ENCODE measurements around the gene BCR.

Gene BCR

DNA sequence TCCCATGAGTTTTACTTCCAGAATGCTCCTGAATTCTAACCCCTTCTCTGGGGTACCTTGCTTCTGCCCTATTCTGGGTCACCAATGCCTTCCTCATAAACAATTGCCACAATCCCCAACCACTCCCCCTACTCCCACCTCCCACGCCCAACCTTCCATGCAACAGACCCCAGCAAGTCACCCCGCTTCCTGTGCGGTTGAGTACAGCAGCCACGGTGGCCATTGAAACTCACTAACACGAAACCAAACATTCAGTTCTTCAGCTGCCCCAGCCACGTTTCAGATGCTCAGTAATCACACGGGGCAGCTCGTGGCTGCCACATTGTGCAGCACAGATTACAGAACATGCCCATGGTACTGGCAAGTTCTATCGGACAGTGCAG is 3.7 kb upstream of the BCR start:
- no peak for DNase-seq (ENCODE audit: low read depth)

DNA sequence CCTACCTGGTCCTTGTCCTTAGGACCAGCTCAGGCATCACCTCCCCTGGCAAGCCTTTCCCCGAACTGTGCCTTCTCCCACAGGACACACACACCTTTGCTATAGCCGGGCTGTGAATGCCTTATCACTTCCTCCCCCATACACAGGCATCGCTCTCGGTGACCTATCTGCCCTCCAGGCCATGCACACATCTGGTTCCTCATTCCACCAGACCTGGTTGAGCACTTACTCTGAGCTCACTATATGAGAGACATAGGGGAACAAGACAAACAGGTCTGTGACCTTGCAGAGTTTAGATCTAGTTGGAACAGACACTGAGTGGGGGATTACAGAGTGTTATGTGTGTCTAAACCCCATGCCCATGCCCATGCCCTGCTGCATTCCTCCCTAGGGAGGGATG is 3.1 kb upstream of the BCR start:
- no peak for DNase-seq (ENCODE audit: low read depth)

DNA sequence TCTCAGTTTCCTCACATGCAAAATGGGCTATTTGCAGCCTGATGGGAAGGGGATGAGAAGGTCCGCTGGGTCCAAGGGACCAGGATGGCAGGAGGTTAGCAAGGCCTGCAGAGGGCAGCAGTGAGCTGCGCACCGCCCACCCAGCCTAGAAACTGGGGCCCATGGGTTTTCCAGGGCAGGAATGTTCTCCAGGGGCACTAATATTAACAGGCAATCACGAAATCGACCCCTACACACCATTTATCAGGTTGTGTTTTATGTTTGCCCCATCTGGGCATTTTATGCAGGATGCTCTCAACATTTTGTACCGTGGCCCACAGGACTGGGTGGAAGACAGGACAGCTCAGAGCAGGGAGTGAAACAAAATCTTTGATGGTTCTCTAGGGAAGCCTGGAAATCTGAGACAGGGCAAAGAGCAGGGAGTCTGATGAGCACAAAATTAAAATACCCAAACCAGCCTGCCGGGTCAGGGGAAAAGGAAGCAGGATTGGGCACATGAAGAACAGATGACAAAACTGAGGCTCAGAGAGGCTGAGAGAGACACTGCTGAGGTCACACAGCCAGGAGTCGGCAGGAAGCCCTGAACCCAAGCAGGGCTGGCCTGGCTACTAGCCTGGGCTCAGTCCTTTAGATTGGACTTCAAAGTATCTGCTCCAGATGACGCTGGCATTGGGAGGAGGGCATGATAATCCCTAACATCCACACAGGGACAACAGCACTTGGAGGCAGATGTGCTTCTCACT is 1.6 kb upstream of the BCR start:
- peak; percentile 18 for DNase-seq (ENCODE audit: low read depth)

DNA sequence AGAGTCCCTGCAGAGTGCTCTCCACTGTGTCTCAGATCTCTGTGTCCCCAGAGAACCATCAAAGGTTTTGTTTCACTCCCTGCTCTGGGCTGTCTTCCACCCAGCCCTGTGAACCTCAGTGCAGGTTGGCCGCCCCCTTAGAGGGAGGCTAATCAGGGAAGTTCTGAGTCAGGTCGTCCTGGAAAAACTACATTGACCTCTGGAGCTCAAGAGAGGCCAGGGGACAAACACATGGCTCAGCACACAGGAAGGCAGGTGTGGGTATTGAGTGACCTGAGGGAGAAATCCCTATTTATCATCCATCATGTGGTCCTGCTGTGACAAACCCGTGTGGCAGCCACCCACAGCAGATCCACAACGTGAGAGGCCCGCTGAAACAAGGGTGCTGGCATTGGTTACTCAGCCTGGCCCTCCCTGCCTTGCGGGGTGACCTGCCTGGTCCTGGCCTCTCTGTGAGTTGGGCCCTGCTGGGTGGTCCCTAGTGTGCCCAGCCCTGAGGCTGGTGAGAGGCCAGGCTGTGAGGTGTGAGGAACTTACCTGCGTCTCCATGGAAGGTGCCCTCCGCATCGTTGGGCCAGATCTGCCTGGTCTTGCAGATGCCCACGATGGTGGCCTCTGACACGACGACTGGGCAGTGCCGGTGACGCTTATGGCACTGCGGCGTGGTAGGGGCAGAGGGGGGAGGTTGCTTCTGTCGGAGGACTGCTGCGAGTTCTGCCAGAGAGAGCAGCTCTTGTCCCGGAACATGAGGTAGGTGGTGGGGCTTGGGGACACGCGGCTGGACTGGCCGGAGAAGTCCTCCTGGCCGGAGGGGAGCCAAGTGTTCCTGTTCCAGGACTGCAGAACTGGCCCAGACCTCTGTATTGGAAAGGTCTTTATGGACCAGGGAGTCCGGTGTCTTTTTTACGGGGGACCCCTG is 669 bp upstream of the BCR start:
- DNase-seq (ENCODE audit: low read depth): peak; percentile 10

DNA sequence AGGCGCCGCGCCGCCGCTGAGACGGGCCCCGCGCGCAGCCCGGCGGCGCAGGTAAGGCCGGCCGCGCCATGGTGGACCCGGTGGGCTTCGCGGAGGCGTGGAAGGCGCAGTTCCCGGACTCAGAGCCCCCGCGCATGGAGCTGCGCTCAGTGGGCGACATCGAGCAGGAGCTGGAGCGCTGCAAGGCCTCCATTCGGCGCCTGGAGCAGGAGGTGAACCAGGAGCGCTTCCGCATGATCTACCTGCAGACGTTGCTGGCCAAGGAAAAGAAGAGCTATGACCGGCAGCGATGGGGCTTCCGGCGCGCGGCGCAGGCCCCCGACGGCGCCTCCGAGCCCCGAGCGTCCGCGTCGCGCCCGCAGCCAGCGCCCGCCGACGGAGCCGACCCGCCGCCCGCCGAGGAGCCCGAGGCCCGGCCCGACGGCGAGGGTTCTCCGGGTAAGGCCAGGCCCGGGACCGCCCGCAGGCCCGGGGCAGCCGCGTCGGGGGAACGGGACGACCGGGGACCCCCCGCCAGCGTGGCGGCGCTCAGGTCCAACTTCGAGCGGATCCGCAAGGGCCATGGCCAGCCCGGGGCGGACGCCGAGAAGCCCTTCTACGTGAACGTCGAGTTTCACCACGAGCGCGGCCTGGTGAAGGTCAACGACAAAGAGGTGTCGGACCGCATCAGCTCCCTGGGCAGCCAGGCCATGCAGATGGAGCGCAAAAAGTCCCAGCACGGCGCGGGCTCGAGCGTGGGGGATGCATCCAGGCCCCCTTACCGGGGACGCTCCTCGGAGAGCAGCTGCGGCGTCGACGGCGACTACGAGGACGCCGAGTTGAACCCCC is 798 bp downstream of the BCR start:
- DNase-seq (ENCODE audit: low read depth): no peak

DNA sequence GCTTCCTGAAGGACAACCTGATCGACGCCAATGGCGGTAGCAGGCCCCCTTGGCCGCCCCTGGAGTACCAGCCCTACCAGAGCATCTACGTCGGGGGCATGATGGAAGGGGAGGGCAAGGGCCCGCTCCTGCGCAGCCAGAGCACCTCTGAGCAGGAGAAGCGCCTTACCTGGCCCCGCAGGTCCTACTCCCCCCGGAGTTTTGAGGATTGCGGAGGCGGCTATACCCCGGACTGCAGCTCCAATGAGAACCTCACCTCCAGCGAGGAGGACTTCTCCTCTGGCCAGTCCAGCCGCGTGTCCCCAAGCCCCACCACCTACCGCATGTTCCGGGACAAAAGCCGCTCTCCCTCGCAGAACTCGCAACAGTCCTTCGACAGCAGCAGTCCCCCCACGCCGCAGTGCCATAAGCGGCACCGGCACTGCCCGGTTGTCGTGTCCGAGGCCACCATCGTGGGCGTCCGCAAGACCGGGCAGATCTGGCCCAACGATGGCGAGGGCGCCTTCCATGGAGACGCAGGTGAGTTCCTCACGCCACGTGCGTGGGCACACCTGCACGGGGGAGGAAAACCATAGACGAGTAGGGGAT is 1.5 kb downstream of the BCR start:
- no peak for DNase-seq (ENCODE audit: low read depth)

DNA sequence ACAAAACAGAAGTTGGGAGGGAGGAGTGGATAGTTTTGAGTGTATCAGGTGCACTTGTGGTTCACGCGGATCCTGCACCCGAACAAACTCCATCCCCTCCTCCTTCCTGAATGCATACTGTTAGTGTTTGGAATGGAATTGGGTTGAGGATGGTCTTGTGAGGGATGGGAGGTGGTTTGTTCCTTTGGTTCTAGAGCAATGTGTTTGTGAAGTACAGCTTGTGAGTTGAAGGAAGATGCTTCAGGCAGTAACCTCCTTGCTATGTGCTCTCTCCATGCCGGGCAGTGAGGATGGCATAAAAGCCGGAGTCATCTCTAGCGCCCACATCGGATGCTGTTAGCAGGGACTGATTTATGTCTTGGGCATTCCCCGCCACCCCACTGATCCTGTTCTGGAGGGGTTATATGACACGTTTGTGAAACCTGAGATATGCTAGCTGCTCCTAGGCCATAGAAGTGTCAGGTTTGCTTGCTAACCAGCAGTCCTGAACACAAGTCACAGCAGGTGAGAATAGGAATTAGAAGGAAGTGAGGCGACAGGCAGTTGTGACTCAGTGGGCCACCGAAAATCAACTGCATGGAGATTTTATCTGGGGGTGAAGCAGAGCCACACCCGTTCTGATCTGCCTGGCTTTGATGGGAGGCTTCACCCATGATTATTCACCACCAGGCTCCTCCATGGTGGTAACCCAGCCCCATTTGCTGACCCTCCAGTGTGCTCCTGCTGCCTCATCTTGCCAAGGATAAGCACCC is 2.2 kb downstream of the BCR start:
- no peak for DNase-seq (ENCODE audit: low read depth)

DNA sequence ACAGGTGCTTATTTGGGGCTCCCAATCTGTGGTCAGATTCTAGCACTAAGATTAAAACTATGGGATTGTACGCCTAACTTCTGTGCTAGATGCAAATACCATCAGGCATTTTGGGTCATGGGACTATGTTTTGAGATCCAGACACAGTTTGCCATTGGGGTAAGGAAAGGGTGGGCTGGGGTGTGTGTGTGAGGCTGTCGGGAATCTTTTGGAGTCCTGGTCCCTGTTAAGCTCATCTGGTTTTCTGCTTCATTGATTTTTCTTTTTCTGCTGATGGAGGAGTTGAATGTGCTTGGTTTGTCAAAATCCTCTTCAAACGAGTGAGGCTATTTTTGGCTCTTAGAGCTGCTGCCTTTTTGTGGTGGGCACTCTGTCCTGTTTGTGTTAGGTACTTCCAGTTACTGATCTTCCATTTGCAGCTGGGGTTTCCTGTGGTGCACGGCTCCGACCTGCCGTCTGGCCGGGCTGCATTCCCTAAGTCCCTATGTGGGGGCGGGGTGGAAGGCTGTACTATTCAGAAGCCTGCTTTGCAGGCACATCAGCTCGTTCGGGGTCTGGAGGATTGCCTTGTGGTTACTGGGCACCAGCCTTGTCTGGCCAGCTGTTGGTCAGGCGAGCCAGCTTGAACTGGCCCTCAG is 2.9 kb downstream of the BCR start:
- DNase-seq (ENCODE audit: low read depth): no peak

DNA sequence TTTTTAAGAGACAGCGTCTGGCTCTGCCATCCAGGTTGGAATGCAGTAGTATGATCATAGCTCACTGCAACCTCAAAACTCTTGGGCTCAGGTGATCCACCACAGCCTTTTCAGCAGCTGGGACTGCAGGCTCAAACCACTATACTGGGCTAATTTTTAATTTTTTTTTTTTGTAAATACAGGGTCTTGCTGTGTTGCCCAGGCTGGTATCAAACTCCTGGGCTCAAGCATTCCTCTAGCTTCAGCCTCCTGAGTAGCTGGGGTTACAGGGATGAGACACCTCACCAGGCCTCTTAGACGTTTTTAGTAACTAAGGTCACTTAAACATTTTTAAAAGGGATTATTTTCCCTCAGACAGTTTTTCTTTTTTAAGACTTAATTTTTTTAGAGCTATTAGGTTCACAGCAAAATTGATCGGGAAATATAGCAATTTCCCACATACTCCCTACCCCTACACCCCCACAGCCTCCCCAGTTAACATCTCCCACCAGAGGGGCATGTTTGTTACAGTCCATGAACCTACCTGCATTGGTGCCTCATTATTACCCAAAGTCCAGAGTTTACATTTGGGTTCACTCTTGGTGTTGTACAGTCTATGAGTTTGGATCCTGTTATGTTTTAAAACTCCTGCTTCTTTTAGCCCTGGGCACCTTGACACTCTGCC is 3.9 kb downstream of the BCR start:
- DNase-seq (ENCODE audit: low read depth): no peak

DNA sequence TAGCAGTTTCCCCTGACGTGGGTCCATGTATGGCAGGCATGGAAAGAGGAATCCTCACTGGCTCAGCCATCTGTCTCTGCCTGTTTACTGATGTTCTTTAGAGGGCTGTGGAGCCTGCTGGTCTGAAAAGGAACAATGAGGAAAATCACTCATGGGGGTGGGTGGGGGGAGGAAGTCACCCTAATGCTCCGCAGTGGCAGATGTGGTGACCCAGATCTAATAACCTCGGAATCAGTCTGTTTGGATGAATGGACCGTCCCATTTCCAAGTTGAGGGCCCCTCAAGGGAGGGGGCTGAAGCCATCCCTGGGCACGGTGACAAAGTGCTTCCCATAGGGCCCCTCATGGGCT is 4.4 kb downstream of the BCR start:
- DNase-seq (ENCODE audit: low read depth): no peak

DNA sequence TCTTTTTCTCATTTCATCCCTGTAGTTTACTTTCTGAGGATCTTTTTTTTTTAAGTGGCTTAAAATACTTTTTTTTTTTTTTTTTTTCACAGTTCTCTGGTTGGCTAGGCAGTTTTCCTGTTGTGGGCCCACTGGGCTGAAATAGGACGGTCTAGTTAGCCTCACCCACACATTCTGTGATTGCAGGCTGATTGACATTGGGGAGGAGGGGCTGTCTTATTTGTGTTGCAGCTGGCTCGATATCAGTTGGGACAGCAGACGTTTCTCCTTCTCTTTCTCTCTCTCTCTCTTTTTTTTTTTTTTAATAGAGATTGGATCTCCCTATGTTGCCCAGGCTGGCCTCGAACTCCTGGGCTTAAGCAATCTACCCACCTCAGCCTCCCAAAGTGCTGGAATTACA is 6.9 kb downstream of the BCR start:
- DNase-seq (ENCODE audit: low read depth): no peak

DNA sequence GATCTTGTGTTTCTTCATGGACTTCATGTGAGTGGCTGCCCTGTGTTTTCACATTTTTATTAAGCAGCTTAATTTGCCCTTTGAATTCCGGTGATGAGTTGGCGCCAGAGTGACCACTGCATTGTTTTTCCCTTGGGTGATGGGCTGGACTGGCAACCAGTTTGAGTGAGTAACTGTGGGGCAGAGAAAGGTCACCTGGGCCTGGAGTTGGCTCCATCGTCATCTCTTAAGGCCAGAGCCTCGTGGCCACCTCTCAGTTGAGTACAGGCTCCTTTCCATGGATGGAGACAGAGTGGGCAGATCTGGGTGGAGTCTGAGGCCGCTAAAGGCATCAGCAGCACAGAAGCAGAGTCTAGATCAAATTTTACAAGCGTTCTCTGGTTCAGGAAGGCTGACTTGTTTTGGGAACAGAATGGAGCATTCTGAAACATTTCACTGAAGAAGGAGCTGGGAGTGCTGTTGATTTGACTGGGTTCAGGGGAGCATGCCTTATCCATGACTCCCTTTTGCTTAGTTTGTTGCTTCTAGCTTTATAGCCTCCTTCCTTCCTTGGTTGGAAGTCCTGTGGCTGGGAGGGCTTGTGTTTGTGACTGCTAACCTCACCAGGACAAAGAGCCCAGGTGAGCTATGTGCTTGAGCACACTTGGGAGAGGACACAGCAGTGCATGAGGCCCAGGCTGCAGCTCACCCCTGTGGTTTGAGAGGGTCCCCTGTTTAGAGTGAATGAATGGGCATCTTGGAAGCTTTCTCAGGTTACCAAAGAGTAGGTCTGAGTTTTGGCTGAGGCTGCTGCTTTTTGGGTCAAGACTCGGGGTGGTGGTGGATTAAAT is 7.8 kb downstream of the BCR start:
- DNase-seq (ENCODE audit: low read depth): no peak

DNA sequence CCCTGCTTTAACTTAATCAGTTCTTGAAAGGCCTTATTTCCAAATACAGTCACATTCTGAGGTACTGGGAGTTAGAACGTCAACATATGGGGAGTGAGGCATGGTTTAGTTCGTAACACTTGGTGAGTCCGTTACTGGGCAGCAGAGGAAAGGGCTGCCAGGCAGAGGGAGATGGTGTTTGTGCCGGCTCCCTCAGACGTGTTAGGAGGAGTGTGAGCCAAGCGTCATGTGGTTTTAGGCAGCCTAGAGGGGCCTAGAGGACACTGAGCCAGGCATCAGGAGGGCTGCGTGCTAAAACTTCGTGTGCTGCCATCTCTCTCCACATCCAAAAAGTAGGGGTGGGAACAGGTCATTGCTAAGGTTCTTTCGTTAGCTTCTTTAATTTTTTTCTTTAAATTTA is 10.2 kb downstream of the BCR start:
- no peak for DNase-seq (ENCODE audit: low read depth)

DNA sequence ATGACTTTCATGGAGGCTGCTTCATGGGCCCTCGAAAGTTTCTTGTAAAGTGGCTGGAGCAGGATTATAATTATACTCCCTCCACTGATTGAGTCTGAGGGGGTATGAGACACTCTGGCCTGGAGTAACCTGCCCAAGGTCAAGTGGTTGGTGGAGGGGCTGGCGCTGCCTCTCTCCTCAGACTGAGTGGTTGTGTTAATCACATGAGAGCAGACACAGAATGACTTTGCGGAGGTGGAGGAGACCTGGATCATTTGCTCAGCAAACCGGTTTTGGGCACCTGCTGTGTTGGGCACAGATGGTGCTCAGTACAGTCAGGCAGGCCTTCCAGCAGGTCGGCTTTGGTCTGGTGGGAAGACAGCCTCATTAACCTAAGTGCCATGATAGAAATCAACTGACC is 11.8 kb downstream of the BCR start:
- DNase-seq (ENCODE audit: low read depth): no peak

DNA sequence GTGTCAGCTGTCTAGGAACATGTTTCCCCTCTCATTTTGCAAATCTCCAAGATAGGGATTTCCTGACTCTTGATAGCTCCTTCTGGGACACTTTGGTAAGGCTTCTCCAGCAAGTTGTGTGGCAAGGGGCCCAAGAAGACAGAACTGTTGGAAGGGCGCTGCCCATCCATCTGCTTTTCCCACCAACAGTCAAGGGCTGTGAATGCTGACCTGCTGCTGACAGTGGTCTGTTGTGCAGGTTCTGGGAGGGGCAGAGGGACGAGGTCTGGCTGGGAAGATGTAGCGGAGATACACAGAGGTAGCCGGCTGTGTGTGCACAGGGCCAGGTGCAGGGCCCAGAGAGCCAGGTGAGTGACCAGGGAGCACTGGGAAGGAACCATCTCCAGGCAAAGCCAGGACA is 12.2 kb downstream of the BCR start:
- no peak for DNase-seq (ENCODE audit: low read depth)

DNA sequence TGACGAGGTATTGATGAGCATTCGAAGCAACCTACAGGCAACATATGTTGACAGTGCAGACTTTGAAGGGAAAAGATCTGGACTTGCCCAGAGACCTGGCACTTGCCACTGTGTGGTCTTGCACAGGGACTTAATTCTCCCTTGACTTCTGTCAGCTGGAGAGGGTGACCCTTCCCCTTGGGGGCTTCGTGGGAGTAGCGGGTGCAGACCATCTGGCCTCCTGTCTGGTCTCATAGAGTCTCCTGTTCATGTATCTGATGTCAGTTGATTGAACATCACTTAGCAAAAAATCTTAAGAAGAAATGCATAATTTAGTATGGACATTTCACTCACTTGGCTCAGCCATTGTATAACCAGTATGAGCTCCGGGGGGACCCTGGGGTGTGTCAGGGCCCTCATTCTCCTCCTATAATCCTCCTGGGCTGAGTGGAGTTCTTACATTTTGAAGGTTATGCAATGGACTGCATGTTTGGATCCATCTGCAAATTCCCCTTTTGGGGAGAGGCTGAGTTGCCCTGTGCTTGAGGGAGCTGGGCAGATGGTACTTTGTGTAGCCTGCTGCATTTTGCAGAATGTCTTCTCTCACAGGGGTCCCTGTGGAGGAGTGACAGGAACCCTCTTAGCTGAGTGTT is 13.0 kb downstream of the BCR start:
- DNase-seq (ENCODE audit: low read depth): no peak

DNA sequence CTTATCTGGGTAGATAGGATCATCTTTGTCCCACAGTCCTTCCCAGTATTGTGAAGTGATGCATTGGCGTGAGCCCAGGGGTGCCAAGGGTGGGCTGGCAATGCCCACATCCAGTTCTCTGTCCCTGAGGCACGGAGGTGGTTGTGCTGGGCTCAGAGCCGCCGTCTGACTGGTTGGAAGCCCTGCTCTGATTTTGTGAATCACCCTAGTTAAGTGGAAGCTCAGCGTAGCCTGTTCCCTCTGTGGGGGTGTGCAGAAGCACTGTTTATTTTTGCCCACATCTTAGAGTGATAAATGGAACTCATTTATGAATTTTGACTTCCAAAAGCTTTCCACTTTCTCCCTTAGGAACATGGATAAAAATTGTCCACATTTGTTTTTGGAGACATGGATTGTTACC is 13.6 kb downstream of the BCR start:
- no peak for DNase-seq (ENCODE audit: low read depth)

DNA sequence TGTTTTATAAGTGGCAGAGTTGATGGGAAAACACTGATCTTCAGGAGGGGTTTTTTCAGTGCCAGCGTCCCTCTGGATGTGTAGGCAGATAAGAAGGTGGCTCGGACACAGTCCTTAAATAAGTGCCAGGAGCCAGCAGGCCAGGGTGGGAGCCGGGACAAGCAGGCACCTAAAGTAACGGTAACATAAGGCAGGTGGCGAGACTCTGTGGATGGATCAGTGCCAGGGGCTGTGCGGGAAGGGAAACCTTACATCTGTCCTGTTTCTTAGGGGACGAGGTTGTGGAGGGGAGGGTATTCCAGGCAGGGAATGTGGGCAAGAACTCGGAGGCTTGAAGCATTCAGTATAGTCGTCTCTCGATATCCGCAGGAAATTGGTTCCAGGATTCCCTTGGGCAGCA is 15.9 kb downstream of the BCR start:
- DNase-seq (ENCODE audit: low read depth): no peak

DNA sequence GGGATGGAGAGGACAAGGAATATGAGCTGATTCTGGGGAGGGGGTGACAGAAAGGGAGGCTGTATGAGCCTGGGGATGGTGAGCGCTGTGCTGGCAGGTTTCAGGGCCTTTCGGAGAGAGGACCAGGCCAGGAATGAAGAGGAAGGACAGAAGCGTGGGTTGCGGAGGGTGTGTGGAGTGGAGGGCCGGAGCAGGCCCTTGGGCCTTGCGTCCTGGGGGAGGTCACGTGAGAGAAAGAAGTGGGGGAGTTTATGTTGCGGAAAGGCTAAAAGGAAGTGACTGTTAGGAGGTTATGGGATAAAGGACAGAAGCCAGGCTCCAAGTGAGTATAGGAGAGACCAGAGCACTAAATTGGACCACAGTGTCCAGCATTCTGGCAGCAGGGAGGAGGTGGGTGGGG is 17.5 kb downstream of the BCR start:
- DNase-seq (ENCODE audit: low read depth): no peak
